ENCODE results near the gene CASTOR2.
"Not testable (repeated sequence)": the region's sequence is repeated elsewhere in the genome, so short reads cannot be mapped to it uniquely, and the experiment has no call there.

Gene CASTOR2

GRCh38 chr7:74964511-74965119 is at the start of gene CASTOR2:
CASTOR2 (plus strand) TSS chr7:74964705; CDS start chr7:74964986, 281 bp downstream.
- in situ Hi-C loops (cut with HindIII; ENCODE audit: low sequenced_read_pairs), result not testable (repeated sequence)

GRCh38 chr7:74922321-74922890 is 42.1 kb upstream of the CASTOR2 start:
- in situ Hi-C loops (cut with HindIII; ENCODE audit: low sequenced_read_pairs), result not testable (repeated sequence)

GRCh38 chr7:74923644-74924043 is 40.9 kb upstream of the CASTOR2 start:
- in situ Hi-C loops (cut with HindIII; ENCODE audit: low sequenced_read_pairs), result not testable (repeated sequence)

- in situ Hi-C loops (cut with HindIII; ENCODE audit: low sequenced_read_pairs), result not testable (repeated sequence)
These were observed 37.5 kb upstream of the CASTOR2 start for GRCh38 chr7:74926968-74927367.

- in situ Hi-C loops (cut with HindIII; ENCODE audit: low sequenced_read_pairs), result not testable (repeated sequence)
These were observed 32.8 kb upstream of the CASTOR2 start for GRCh38 chr7:74931563-74932328.

- in situ Hi-C loops (cut with HindIII; ENCODE audit: low sequenced_read_pairs), result not testable (repeated sequence)
These were observed 25.1 kb upstream of the CASTOR2 start for GRCh38 chr7:74939429-74939828.

GRCh38 chr7:74941302-74942069 is 23.0 kb upstream of the CASTOR2 start:
- in situ Hi-C loops (cut with HindIII; ENCODE audit: low sequenced_read_pairs), result not testable (repeated sequence)

- in situ Hi-C loops (cut with HindIII; ENCODE audit: low sequenced_read_pairs), result not testable (repeated sequence)
These were observed 20.6 kb upstream of the CASTOR2 start for GRCh38 chr7:74943923-74944322.

GRCh38 chr7:74947741-74948140 is 16.8 kb upstream of the CASTOR2 start:
- in situ Hi-C loops (cut with HindIII; ENCODE audit: low sequenced_read_pairs), result not testable (repeated sequence)

- in situ Hi-C loops (cut with HindIII; ENCODE audit: low sequenced_read_pairs), result not testable (repeated sequence)
These were observed 10.7 kb upstream of the CASTOR2 start for GRCh38 chr7:74953774-74954173.

- in situ Hi-C loops (cut with HindIII; ENCODE audit: low sequenced_read_pairs), result not testable (repeated sequence)
These were observed 6.2 kb upstream of the CASTOR2 start for GRCh38 chr7:74958328-74958727.

- in situ Hi-C loops (cut with HindIII; ENCODE audit: low sequenced_read_pairs), result not testable (repeated sequence)
These were observed 598 bp upstream of the CASTOR2 start for GRCh38 chr7:74963704-74964510.

- in situ Hi-C loops (cut with HindIII; ENCODE audit: low sequenced_read_pairs), result not testable (repeated sequence)
These were observed 1.8 kb downstream of the CASTOR2 start for GRCh38 chr7:74966208-74966854.

- in situ Hi-C loops (cut with HindIII; ENCODE audit: low sequenced_read_pairs), result not testable (repeated sequence)
These were observed 2.4 kb downstream of the CASTOR2 start for GRCh38 chr7:74966909-74967308.

GRCh38 chr7:74971431-74971830 is 6.9 kb downstream of the CASTOR2 start:
- in situ Hi-C loops (cut with HindIII; ENCODE audit: low sequenced_read_pairs), result not testable (repeated sequence)

- in situ Hi-C loops (cut with HindIII; ENCODE audit: low sequenced_read_pairs), result not testable (repeated sequence)
These were observed 7.9 kb downstream of the CASTOR2 start for GRCh38 chr7:74972377-74972776.

- in situ Hi-C loops (cut with HindIII; ENCODE audit: low sequenced_read_pairs), result not testable (repeated sequence)
These were observed 11.5 kb downstream of the CASTOR2 start for GRCh38 chr7:74975959-74976358.

- in situ Hi-C loops (cut with HindIII; ENCODE audit: low sequenced_read_pairs), result not testable (repeated sequence)
These were observed 13.0 kb downstream of the CASTOR2 start for GRCh38 chr7:74977523-74977922.

- in situ Hi-C loops (cut with HindIII; ENCODE audit: low sequenced_read_pairs), result not testable (repeated sequence)
These were observed 23.9 kb downstream of the CASTOR2 start for GRCh38 chr7:74988436-74988835.

GRCh38 chr7:74993121-74993520 is 28.6 kb downstream of the CASTOR2 start:
- in situ Hi-C loops (cut with HindIII; ENCODE audit: low sequenced_read_pairs), result no loop called here
